ENCODE measurements around the gene KLF6. TPM values are rescaled to one million over a fixed set of nuclear protein-coding genes. Genes with fewer than 3 reads are reported as not detected.

Gene KLF6
- total and polyA plus RNA-seq, 2 experiments from 2014 or later: 19.6 to 35.4 TPM

DNA sequence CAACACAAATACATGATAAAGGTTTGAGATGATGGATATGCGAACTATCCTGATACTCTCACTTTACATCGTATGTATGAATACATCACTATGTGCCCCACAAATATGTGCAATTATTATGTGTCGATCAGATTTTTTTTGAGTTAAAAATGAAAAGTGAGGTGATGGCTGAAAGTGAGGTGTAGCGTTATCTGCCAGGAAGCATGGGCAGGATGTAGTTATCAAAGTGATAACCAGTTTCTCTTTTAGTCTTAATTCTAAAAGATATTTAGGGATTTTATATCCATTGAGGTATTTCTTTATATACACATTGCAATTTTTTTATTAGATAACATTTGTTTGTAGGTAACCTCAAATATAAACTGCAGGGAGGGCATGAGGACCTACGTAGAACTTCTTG, 15.6 kb upstream of the KLF6 start:
- no peak for DNase-seq (ENCODE audit: low spot score)

GRCh38 chr10:3797750-3798149, 12.7 kb upstream of the KLF6 start:
- Mint-ChIP-seq H3K4me1 (no peaks in the 10 kb centered on the region), H3K36me3 (ENCODE audit: low read depth) (no peaks in the 10 kb centered on the region; the same call in 1 of the 3 replicates), H3K27ac (no peak overlapping the region), H3K9me3 (peaks cover 6% of the 10 kb centered on the region; the same call in 2 of the 3 replicates), H3K4me3 (no peak overlapping the region), H3K27me3 (ENCODE audit: insufficient read depth, low read depth, poor library complexity) (peaks cover 2% of the 10 kb centered on the region)
- Histone ChIP-seq H4K20me1 (replicated peaks; ENCODE audit: insufficient read depth) (no peaks in the 10 kb centered on the region), H3K27me3 (ENCODE audit: insufficient read depth) (no peaks in the 10 kb centered on the region), H3K4me1 (ENCODE audit: insufficient read depth) (no peaks in the 10 kb centered on the region), H3K79me2 (replicated peaks; ENCODE audit: insufficient read depth) (no peaks in the 10 kb centered on the region), H3K9me2 (ENCODE audit: insufficient read depth) (peaks cover 7% of the 10 kb centered on the region; the same call in 1 of the 2 replicates), H3K4me2 (no peak overlapping the region), H3F3A (replicated peaks; ENCODE audit: low read depth) (no peaks in the 10 kb centered on the region), H3K36me3 (ENCODE audit: insufficient read depth) (no peaks in the 10 kb centered on the region), H3K27ac (ENCODE audit: low read depth) (no peak overlapping the region), H3K4me3 (no peak overlapping the region), H2AFZ (no peak overlapping the region)
- ATAC-seq: no peak
- DNase-seq (ENCODE audit: low spot score): no peak
- TF ChIP-seq ETS1 (IDR thresholded peaks at IDR 0.05) (no peak), EZH2 (IDR thresholded peaks at IDR 0.05; ENCODE audit: low read depth, unreplicated experiment) (no peak), ZNF331 (CRISPR knock-in tag; IDR thresholded peaks at IDR 0.05; ENCODE audit: low read depth) (no peak), POLR2AphosphoS5 (IDR thresholded peaks at IDR 0.05; ENCODE audit: low read depth) (no peak), ZNF462 (CRISPR knock-in tag; IDR thresholded peaks at IDR 0.05) (no peak), JUNB (IDR thresholded peaks at IDR 0.05; ENCODE audit: unreplicated experiment) (no peak), EZH2phosphoT487 (IDR thresholded peaks at IDR 0.05; ENCODE audit: unreplicated experiment) (no peak)

More for the DNA sequence above, 15.6 kb upstream of the KLF6 start:
- H3K4me1 Mint-ChIP-seq: peaks cover 15% of the 10 kb centered on the region
- H3K36me3 Mint-ChIP-seq (ENCODE audit: low read depth): no peaks in the 10 kb centered on the region; the same call in 2 of the 3 replicates
- Histone ChIP-seq H3K27ac (ENCODE audit: low read depth) (no peak overlapping the region), H3K4me1 (ENCODE audit: insufficient read depth) (peaks cover 1% of the 10 kb centered on the region), H2AFZ (no peak overlapping the region), H3K36me3 (ENCODE audit: insufficient read depth) (no peaks in the 10 kb centered on the region), H4K20me1 (replicated peaks; ENCODE audit: insufficient read depth) (no peaks in the 10 kb centered on the region), H3K27me3 (ENCODE audit: insufficient read depth) (no peaks in the 10 kb centered on the region), H3K79me2 (replicated peaks; ENCODE audit: insufficient read depth) (no peaks in the 10 kb centered on the region), H3F3A (replicated peaks; ENCODE audit: low read depth) (no peaks in the 10 kb centered on the region), H3K9me2 (ENCODE audit: insufficient read depth) (peaks cover 7% of the 10 kb centered on the region; the same call in 1 of the 2 replicates), H3K4me2 (no peak overlapping the region), H3K4me3 (no peak overlapping the region)
- TF ChIP-seq, protein P1, sequence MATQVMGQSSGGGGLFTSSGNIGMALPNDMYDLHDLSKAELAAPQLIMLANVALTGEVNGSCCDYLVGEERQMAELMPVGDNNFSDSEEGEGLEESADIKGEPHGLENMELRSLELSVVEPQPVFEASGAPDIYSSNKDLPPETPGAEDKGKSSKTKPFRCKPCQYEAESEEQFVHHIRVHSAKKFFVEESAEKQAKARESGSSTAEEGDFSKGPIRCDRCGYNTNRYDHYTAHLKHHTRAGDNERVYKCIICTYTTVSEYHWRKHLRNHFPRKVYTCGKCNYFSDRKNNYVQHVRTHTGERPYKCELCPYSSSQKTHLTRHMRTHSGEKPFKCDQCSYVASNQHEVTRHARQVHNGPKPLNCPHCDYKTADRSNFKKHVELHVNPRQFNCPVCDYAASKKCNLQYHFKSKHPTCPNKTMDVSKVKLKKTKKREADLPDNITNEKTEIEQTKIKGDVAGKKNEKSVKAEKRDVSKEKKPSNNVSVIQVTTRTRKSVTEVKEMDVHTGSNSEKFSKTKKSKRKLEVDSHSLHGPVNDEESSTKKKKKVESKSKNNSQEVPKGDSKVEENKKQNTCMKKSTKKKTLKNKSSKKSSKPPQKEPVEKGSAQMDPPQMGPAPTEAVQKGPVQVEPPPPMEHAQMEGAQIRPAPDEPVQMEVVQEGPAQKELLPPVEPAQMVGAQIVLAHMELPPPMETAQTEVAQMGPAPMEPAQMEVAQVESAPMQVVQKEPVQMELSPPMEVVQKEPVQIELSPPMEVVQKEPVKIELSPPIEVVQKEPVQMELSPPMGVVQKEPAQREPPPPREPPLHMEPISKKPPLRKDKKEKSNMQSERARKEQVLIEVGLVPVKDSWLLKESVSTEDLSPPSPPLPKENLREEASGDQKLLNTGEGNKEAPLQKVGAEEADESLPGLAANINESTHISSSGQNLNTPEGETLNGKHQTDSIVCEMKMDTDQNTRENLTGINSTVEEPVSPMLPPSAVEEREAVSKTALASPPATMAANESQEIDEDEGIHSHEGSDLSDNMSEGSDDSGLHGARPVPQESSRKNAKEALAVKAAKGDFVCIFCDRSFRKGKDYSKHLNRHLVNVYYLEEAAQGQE (IDR thresholded peaks at IDR 0.05; ENCODE audit: unreplicated experiment): no peak
- TF ChIP-seq ZNF331 (CRISPR knock-in tag; IDR thresholded peaks at IDR 0.05; ENCODE audit: low read depth) (no peak), CREB1 (CRISPR knock-in tag; IDR thresholded peaks at IDR 0.05; ENCODE audit: low read depth) (no peak), NANOG (IDR thresholded peaks at IDR 0.05; ENCODE audit: borderline replicate concordance) (no peak), POLR2AphosphoS5 (IDR thresholded peaks at IDR 0.05; ENCODE audit: low read depth) (no peak), JUNB (IDR thresholded peaks at IDR 0.05; ENCODE audit: unreplicated experiment) (no peak), EZH2 (IDR thresholded peaks at IDR 0.05; ENCODE audit: low read depth, unreplicated experiment) (no peak), EZH2phosphoT487 (IDR thresholded peaks at IDR 0.05; ENCODE audit: unreplicated experiment) (no peak)
- H3K27me3 Mint-ChIP-seq (ENCODE audit: insufficient read depth, low read depth, poor library complexity): no peaks in the 10 kb centered on the region
- no peak overlapping the region for H3K4me3 Mint-ChIP-seq
- H3K27ac Mint-ChIP-seq: no peak overlapping the region
- ATAC-seq: no peak
- no peaks in the 10 kb centered on the region; the same call in 2 of the 3 replicates for H3K9me3 Mint-ChIP-seq
